Measurements from ENCODE around the gene SNAI3.

Gene SNAI3

GRCh38 chr16:88705801-88706228 lies 19.5 kb upstream of the SNAI3 start:
- DNase-seq (ENCODE audit: low spot score), result no peak

DNA sequence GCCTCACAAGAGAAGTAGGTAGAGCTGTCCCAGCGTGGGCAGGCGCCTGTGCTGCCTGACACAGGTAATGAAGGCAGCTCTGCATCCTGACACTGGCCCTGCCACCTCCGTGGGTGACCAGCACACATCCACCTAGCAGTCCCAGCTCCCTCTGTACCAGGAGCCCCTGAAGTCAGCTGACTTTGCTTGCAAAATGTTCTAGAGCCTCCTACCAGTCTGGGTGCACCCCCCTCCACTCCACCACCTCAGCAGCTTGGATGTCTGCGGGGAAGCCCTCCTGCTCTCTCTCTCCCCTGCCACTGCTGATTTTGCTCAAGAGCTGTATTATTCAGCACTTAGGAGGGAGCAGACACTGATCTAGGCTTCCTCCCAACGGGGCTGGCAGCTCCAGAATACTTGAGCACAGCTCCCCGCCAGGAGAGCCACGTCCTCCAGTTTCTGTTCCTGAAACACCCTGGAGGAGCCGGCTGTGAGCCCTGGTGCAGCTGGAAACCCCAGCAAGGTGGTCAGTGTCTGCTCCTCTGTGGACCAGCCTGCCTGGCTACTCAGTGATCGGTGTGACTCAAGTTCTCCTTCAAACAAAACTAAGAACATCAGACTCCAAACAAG lies 18.9 kb upstream of the SNAI3 start:
- DNase-seq (ENCODE audit: low spot score), result no peak

GRCh38 chr16:88703486-88704309 lies 17.4 kb upstream of the SNAI3 start:
- DNase-seq (ENCODE audit: low spot score), result no peak

GRCh38 chr16:88702371-88703210 lies 16.3 kb upstream of the SNAI3 start:
- DNase-seq (ENCODE audit: low spot score), result no peak

DNA sequence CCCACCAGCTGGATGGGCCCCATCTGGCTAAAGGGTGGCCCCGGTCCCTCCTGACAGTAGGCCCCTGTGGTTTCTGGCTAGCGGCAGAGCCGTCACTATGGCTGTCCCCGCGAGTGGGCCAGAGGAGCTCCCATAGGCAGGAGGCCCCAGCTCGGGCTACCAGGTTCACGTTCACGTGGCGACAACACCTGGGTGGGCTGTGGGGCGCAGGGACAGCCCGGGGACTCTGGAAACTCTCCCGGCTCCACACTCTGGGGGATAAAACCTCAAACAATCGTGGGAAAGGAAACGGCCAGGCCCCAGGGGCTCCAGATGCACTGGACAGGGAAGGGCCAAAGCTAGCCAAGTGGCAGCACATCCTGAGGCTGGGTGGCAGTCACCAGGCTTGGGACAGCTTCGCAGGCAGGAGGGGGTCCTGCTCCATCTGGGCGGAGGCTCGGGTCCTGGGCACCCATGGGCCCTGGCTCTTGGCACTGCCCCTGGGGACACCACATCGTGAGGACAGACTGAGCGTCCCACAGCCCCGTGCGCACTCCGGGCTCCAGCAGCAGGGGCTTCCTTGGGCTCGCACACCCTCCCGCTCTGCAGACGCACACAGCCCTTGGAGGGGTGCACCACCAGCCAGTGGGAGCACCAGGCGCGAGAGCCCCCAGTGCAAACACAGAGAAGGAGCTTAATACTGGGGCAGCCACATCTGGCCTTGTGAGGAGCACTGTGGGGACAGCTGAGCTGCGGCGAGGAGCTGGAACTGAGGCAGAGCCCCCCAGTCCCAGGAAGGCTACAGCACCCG lies 15.5 kb upstream of the SNAI3 start:
- DNase-seq (ENCODE audit: low spot score), result no peak

DNA sequence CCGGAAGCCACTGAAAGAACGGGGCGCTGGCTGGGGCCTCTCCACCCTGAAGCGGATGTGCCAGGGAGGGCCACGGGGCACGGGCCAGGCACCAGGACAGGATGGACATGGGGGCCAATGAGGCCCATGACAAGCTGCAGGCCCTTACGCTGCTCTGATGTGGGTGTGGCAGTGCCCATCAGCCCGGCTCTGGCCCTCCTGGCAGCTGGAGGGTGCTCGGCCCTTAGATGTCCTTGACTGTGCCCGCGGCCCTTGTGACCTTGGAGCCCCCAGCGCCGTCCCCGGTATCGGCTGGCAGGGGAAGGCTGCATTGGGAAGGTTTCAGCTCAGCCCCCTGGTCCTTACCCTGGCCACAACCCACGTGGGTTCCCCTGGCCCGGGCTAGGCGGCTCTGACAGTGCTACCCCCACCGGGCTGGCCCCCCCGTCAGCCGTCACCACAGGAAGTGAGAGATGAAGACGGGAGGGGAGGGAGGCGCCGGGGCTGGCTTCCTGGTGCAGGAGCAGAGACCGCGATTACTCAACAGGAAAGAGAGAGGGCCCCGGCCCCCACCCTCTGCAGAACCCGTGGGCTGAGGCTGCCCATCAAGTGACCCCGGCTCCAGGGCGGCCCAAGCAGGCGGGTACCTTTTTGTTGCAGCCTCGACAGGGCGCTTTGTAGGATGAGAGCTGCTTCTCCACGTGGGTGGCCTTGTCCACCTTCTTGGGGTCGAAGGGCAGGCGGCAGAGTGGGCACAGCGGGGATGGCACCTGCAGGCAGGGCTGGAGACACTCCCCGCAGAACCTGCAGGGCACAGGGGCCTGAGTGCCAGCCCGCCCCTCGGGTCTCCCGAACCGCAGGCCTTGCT lies 14.6 kb upstream of the SNAI3 start:
- DNase-seq (ENCODE audit: low spot score), result no peak

DNA sequence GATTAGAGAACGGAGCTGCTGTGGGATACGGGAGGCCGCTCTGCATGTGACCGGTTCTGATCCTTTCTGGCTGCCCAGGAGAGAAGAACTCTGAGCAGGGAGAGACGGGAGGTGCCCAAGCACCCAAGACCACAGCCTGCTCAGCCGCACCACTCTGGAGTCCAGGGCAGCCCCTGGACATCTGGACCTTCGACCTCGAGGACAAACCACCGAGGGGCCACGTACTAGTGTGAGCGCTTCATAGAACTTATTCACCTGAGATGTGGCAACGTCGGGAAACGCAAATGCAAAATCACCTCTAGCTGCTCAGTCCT lies 14.0 kb upstream of the SNAI3 start:
- no peak for DNase-seq (ENCODE audit: low spot score)

DNA sequence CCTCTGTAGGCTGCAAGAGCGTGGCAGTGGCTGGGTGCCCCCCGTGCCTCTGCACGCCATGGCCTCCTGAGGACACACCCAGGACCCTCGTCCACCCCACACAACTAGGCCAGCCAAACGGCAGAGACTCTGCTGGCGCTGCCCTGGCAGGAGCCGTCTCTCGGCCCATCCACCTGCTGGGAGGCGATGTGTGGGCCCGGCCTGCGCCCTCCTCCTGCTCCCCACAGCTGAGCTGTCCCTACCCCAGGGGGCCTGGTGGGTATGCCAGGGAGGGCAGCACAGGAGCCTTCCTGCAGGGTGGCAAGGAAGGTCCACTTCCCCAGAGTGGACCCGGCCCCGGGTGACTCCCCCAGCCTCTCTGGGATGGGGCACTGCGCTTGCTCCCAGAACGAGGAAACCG lies 12.9 kb upstream of the SNAI3 start:
- no peak for DNase-seq (ENCODE audit: low spot score)

DNA sequence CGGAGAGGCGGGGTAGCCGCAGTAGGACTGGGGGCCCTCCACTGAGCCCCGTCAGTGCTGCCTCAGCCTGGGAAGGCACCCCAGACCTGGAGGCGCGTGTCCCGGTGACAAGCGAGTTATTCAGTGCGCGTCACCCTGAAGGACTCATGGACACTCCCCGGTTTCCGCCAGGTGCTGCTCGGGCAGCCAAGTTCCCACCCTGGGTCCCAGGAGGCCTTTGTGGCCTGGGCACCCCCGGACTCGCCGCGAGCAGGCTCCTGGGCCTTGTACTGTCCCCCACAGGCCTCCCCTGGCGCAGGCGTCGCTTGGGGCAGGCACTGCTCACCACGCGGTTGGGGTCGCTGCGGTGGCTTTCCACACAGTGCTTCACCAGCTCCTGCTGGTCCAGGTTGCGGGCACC lies 12.3 kb upstream of the SNAI3 start:
- no peak for DNase-seq (ENCODE audit: low spot score)

GRCh38 chr16:88697831-88698615 lies 11.7 kb upstream of the SNAI3 start:
- no peak for DNase-seq (ENCODE audit: low spot score)

- DNase-seq (ENCODE audit: low spot score), result no peak
Observed at GRCh38 chr16:88697116-88697830, 11.0 kb upstream of the SNAI3 start.

DNA sequence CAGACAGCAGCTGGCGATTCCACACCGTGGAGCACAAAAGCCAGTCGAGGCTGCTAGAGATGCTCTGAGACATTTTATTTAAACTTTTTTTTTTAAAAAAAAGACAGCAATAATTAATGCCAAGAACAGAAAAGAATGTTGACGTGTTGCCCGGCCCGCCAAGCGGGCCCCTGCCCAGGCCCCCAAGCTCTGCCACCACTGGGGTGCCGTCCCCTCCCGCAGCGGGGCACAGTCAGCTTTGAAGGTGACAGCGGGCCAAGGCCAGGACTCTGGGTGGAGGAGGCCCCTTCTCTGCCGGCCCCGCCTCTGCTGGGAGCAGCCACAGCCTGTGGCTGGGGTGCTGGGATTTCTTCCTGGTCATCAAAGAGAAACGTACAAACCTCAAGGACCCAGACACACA lies 10.1 kb upstream of the SNAI3 start:
- DNase-seq (ENCODE audit: low spot score), result no peak

- no peak for DNase-seq (ENCODE audit: low spot score)
Observed at GRCh38 chr16:88695753-88696152, 9.4 kb upstream of the SNAI3 start.

- DNase-seq (ENCODE audit: low spot score), result no peak
Observed at GRCh38 chr16:88695218-88695617, 8.9 kb upstream of the SNAI3 start.

GRCh38 chr16:88694221-88695087 lies 8.1 kb upstream of the SNAI3 start:
- no peak for DNase-seq (ENCODE audit: low spot score)

DNA sequence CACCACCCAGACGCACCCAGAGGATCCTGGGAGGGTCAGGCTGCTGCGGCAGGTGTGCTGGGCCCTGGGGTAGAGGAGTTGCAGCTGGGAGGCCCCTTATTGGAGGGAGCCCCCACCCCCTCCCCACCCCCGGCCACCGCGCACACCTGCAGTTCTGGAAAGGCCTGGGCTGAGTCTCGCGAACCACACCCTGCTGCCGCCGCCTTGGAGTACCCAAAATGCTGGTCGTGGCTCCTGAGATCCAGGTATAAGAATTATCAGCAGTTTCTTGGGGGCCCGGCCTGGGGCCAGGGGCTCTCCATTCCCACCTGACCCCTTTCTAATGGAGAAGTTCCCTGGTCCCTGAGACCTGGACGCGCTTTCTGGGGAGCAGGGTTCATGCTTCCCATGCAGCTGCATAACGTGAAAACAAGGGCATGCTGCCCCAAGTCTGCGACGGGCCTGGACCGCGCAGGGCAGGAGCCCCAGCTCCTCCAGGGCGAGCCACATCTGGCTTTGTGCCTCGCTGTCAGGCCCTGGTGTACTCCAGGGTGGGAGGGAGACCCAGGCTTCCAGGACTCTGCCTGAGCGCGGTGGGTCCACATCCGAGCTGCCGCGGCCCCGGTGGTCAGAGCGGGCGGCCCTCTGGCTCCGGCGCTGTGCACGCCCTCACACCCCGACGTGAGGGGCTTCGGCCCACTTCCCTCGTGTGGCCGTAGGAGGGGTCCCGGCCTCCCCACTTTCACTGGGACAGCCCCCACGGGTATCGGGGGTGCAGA lies 7.3 kb upstream of the SNAI3 start:
- DNase-seq (ENCODE audit: low spot score), result no peak

- DNase-seq (ENCODE audit: low spot score), result no peak
Observed at GRCh38 chr16:88692861-88693260, 6.6 kb upstream of the SNAI3 start.

DNA sequence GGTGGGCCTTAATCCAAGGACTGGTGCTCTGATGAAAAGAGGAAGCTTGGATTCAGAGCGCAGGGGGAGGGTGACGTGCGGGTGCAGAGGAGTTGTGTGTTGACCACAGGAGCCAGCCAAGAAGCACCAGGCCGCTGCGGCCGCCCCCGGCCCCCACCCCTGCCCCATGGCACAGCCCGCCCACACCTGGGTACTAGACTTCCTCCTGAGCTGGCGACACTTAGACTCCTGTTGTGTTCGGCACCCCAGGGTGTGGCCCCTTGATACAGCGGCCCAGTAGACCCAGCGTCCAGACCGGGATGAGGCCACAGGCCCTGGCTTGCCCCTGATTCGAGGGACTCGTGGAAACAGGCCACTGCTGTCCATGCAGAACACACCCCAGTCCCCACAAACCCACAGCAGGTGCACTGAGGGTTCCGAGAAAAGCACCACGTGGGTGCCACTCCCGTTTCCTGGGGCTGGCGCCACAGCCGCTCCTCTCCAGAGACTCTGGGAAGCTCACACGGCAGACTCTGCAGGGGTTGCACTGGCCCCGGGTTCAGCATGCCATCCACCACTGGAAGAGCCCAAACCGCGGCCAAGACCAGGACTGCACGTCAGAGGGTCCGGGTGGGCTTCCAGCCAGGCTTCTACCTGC lies 5.7 kb upstream of the SNAI3 start:
- DNase-seq (ENCODE audit: low spot score), result no peak

Measured in SW480 (cell line).